ENCODE data around the gene SYT1. TPM values are rescaled to one million over a fixed set of nuclear protein-coding genes. Genes with fewer than 3 reads are reported as not detected.

SYT1 gene
- total RNA-seq, 2 experiments from 2014 or later = not detected

GRCh38 chr12:79444089-79444488, 579.5 kb downstream of the SYT1 start:
- Mint-ChIP-seq H3K9me3 (ENCODE audit: low read depth) (no peaks in the 10 kb centered on the region), H3K27me3 (no peaks in the 10 kb centered on the region), H3K4me1 (no peaks in the 10 kb centered on the region), H3K27ac (no peak overlapping the region), H3K36me3 (ENCODE audit: low read depth) (no peaks in the 10 kb centered on the region), H3K4me3 (no peak overlapping the region)
- POLR2A ChIA-PET = no interaction called here
- ATAC-seq = no peak
- intact Hi-C loops (cut with DNase I, micrococcal nuclease) = no loop called here
- DNase-seq = no peak
- CTCF ChIA-PET = no interaction called here

DNA sequence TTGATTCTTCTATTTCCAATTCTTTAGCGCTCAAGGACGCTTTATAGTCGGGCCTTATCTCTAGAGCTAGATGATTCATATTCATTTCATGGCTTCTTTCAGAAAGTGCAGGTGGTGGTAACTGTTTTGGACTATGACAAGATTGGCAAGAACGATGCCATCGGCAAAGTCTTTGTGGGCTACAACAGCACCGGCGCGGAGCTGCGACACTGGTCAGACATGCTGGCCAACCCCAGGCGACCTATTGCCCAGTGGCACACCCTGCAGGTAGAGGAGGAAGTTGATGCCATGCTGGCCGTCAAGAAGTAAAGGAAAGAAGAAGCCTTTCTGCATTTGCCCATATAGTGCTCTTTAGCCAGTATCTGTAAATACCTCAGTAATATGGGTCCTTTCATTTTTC, 584.2 kb downstream of the SYT1 start:
- no peak overlapping the region for H3K4me3 Mint-ChIP-seq
- ATAC-seq (no peak), DNase-seq (no peak)
- intact Hi-C loops (cut with DNase I, micrococcal nuclease) = no loop called here
- H3K27ac Mint-ChIP-seq = no peak overlapping the region
- no peaks in the 10 kb centered on the region for H3K27me3 Mint-ChIP-seq
- H3K9me3 Mint-ChIP-seq (ENCODE audit: low read depth) = no peaks in the 10 kb centered on the region
- no peaks in the 10 kb centered on the region for H3K4me1 Mint-ChIP-seq
- POLR2A ChIA-PET = no interaction called here
- no peaks in the 10 kb centered on the region for H3K36me3 Mint-ChIP-seq (ENCODE audit: low read depth)
- CTCF ChIA-PET = no interaction called here

- DNase-seq = no peak
- ChIA-PET POLR2A (no interaction called here), CTCF (no interaction called here)
- Mint-ChIP-seq H3K4me3 (no peak overlapping the region), H3K27ac (no peak overlapping the region), H3K9me3 (ENCODE audit: low read depth) (no peaks in the 10 kb centered on the region), H3K4me1 (no peaks in the 10 kb centered on the region), H3K27me3 (no peaks in the 10 kb centered on the region), H3K36me3 (ENCODE audit: low read depth) (no peaks in the 10 kb centered on the region)
- intact Hi-C loops (cut with DNase I, micrococcal nuclease) = no loop called here
- ATAC-seq = no peak
Measured at GRCh38 chr12:79451365-79451764, 586.8 kb downstream of the SYT1 start.

- no peak overlapping the region for H3K27ac Mint-ChIP-seq
Measured at GRCh38 chr12:79451978-79452377, 587.4 kb downstream of the SYT1 start.

DNA sequence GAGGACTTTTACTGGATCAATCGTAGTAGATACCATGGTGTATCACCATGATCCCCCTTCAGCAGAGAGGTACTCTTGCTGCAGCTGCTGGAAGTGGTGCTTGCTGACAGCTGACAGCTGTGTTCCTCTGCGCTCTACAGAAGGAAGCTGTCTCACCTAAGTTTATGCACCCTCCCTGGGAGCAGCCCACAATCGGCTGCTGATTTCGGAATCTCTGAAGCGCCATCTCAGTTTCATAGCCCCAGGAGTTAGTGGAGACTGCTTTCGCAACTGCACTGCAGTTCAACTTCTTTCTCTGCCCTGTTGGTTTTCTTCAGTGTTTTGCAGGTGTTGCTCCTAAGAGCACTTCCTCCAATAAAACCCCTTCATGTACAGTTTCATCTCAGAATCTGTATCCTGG, 588.3 kb downstream of the SYT1 start:
- no peak for DNase-seq
- no peak for ATAC-seq
- Mint-ChIP-seq H3K27me3 (no peaks in the 10 kb centered on the region), H3K4me1 (no peaks in the 10 kb centered on the region), H3K4me3 (no peak overlapping the region), H3K27ac (no peak overlapping the region), H3K36me3 (ENCODE audit: low read depth) (no peaks in the 10 kb centered on the region), H3K9me3 (ENCODE audit: low read depth) (no peaks in the 10 kb centered on the region)
- ChIA-PET CTCF (no interaction called here), POLR2A (no interaction called here)
- intact Hi-C loops (cut with DNase I, micrococcal nuclease) = no loop called here

More at GRCh38 chr12:79451978-79452377, 587.4 kb downstream of the SYT1 start:
- no peak for ATAC-seq
- no peaks in the 10 kb centered on the region for H3K36me3 Mint-ChIP-seq (ENCODE audit: low read depth)
- CTCF ChIA-PET = no interaction called here
- no peak for DNase-seq
- POLR2A ChIA-PET = no interaction called here
- no peaks in the 10 kb centered on the region for H3K9me3 Mint-ChIP-seq (ENCODE audit: low read depth)
- intact Hi-C loops (cut with DNase I, micrococcal nuclease) = no loop called here
- H3K4me1 Mint-ChIP-seq = no peaks in the 10 kb centered on the region
- no peaks in the 10 kb centered on the region for H3K27me3 Mint-ChIP-seq
- H3K4me3 Mint-ChIP-seq = no peak overlapping the region

DNA sequence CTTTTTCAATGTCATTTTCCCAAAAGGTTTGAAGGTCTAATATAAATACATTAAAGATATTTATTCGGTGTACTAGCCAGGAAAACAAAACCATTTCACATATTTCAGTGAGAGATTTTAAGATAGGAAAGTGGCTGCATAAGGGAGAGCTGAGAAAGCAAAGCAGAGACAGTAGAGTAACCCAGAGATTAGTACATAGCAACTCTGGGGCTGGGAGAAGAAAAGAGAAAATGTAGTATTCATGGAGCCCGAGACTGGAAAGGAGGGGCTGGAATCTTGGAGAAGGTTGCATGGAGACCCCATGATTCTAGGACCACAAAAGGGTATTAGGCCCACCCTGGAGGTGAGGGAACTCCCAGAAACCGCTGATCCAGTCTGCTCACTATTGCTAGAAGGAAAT, 589.2 kb downstream of the SYT1 start:
- CTCF ChIA-PET = no interaction called here
- POLR2A ChIA-PET = no interaction called here
- H3K27me3 Mint-ChIP-seq = no peaks in the 10 kb centered on the region
- no peaks in the 10 kb centered on the region for H3K36me3 Mint-ChIP-seq (ENCODE audit: low read depth)
- ATAC-seq (no peak), DNase-seq (no peak)
- intact Hi-C loops (cut with DNase I, micrococcal nuclease) = no loop called here
- no peak overlapping the region for H3K27ac Mint-ChIP-seq
- H3K9me3 Mint-ChIP-seq (ENCODE audit: low read depth) = no peaks in the 10 kb centered on the region
- no peak overlapping the region for H3K4me3 Mint-ChIP-seq
- H3K4me1 Mint-ChIP-seq = no peaks in the 10 kb centered on the region

DNA sequence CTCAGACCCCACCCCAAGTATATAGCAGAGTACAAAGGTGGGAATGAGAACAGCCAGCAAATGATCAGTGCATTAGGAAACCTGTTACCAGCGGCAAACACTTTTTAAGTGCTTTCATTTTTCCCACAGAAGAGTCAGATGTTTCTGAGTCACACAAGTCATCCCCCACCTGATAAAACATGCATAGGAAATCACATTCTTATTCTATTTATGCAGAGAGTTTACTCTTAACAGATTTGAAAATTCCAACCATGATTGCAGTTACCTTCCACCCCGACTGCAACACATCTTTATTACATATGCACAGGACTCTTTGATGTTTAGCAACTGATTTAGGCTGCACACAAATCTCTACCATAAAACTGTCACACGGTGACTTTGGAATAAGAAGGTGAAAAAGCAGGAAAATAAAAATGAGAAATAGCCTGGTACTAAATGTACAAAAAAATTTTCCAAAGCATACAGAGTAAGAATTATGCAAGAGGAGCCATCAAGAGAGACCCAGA, 589.8 kb downstream of the SYT1 start:
- Mint-ChIP-seq H3K4me3 (no peak overlapping the region), H3K36me3 (ENCODE audit: low read depth) (no peaks in the 10 kb centered on the region), H3K4me1 (no peaks in the 10 kb centered on the region), H3K27ac (no peak overlapping the region), H3K27me3 (no peaks in the 10 kb centered on the region), H3K9me3 (ENCODE audit: low read depth) (no peaks in the 10 kb centered on the region)
- intact Hi-C loops (cut with DNase I, micrococcal nuclease) = no loop called here
- CTCF ChIA-PET = no interaction called here
- ATAC-seq = no peak
- POLR2A ChIA-PET = no interaction called here
- DNase-seq = no peak

- ChIA-PET CTCF (no interaction called here), POLR2A (no interaction called here)
- no peaks in the 10 kb centered on the region for H3K27me3 Mint-ChIP-seq
- H3K9me3 Mint-ChIP-seq (ENCODE audit: low read depth) = peaks cover 3% of the 10 kb centered on the region
- no peak for DNase-seq
- H3K27ac Mint-ChIP-seq = no peak overlapping the region
- no peak for ATAC-seq
- H3K36me3 Mint-ChIP-seq (ENCODE audit: low read depth) = no peaks in the 10 kb centered on the region
- no peak overlapping the region for H3K4me3 Mint-ChIP-seq
- no peaks in the 10 kb centered on the region for H3K4me1 Mint-ChIP-seq
- intact Hi-C loops (cut with DNase I, micrococcal nuclease) = no loop called here
Measured at GRCh38 chr12:79455286-79455685, 590.7 kb downstream of the SYT1 start.

- POLR2A ChIA-PET = no interaction called here
- no peaks in the 10 kb centered on the region for H3K36me3 Mint-ChIP-seq (ENCODE audit: low read depth)
- no peak overlapping the region for H3K4me3 Mint-ChIP-seq
- intact Hi-C loops (cut with DNase I, micrococcal nuclease) = no loop called here
- no peak for ATAC-seq
- H3K4me1 Mint-ChIP-seq = no peaks in the 10 kb centered on the region
- H3K27me3 Mint-ChIP-seq = peaks cover 2% of the 10 kb centered on the region
- no peak overlapping the region for H3K27ac Mint-ChIP-seq
- DNase-seq = no peak
- CTCF ChIA-PET = no interaction called here
- H3K9me3 Mint-ChIP-seq (ENCODE audit: low read depth) = peaks cover 3% of the 10 kb centered on the region
Measured at GRCh38 chr12:79482323-79482722, 617.7 kb downstream of the SYT1 start.

DNA sequence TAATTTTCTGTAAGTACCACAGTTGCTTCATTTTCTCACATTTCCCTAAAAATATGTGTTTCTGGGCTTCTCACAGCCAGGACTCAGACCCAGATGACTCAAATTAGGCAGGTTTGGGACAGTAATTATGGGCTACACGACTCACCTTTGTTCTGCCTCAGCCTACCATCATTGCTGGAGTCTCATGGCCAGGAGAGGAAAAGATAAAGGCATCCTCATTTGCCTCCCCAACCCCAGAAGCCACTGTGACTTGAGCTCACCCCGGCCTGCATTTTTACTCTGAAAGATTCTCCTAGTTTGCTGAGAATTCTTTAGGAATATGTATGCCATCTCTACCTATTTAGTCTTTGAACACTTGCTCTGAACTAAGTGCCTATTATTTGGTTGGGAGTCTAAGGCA, 618.3 kb downstream of the SYT1 start:
- peaks cover 2% of the 10 kb centered on the region for H3K27me3 Mint-ChIP-seq
- DNase-seq = no peak
- H3K27ac Mint-ChIP-seq = no peak overlapping the region
- intact Hi-C loops (cut with DNase I, micrococcal nuclease) = no loop called here
- H3K9me3 Mint-ChIP-seq (ENCODE audit: low read depth) = peaks cover 3% of the 10 kb centered on the region
- ATAC-seq = no peak
- ChIA-PET CTCF (no interaction called here), POLR2A (no interaction called here)
- H3K4me3 Mint-ChIP-seq = no peak overlapping the region
- no peaks in the 10 kb centered on the region for H3K4me1 Mint-ChIP-seq
- H3K36me3 Mint-ChIP-seq (ENCODE audit: low read depth) = no peaks in the 10 kb centered on the region

- no peak overlapping the region for H3K4me3 Mint-ChIP-seq
- ChIA-PET CTCF (no interaction called here), POLR2A (no interaction called here)
- no peaks in the 10 kb centered on the region for H3K36me3 Mint-ChIP-seq (ENCODE audit: low read depth)
- ATAC-seq = no peak
- intact Hi-C loops (cut with DNase I, micrococcal nuclease) = no loop called here
- no peak overlapping the region for H3K27ac Mint-ChIP-seq
- H3K9me3 Mint-ChIP-seq (ENCODE audit: low read depth) = peaks cover 5% of the 10 kb centered on the region
- no peaks in the 10 kb centered on the region for H3K4me1 Mint-ChIP-seq
- H3K27me3 Mint-ChIP-seq = peaks cover 2% of the 10 kb centered on the region
- no peak for DNase-seq
Measured at GRCh38 chr12:79486154-79486553, 621.6 kb downstream of the SYT1 start.

DNA sequence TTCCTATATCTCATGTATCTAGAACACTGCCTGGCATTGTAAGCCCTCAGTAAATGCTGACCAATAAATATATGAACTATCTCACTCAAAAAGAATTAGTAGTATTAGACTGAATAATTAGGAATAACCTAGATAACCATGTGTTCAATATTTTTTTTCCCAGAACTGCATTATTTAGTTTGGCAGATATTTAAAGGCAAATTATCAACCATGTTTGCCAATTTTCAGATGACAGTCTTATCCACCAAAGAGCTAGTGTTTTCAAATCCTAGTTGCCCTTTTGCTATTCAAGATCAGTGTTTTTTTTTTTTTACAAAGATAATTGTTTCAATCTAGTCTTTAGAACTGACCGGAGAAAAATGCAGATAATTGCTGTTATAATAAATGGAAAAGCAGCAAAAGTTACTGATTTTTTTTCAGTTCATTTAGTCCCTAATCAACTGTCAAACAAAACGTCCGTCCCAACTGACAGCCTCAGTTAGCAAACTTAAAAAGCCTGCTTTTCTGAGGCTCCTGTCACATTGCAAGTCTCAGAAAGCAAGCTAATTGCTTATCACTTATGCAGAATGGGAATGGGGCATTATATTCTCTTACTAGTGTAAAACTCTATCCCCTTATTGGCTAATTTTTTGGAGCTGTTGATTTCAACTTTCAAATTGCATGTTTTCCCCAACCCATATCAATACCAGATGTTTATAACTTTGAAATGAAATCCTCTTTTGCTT, 623.0 kb downstream of the SYT1 start:
- Mint-ChIP-seq H3K4me3 (no peak overlapping the region), H3K4me1 (no peaks in the 10 kb centered on the region), H3K36me3 (ENCODE audit: low read depth) (no peaks in the 10 kb centered on the region), H3K9me3 (ENCODE audit: low read depth) (peaks cover 5% of the 10 kb centered on the region), H3K27me3 (peaks cover 2% of the 10 kb centered on the region), H3K27ac (no peak overlapping the region)
- POLR2A ChIA-PET = no interaction called here
- CTCF ChIA-PET = no interaction called here
- ATAC-seq (no peak), DNase-seq (no peak)
- intact Hi-C loops (cut with DNase I, micrococcal nuclease) = no loop called here

All from activated CD4-positive, alpha-beta T cell treated with anti-CD3 and anti-CD28 coated beads for 36 hours (primary cell).